HL-60/S4 treated with retinoic acid at 250 ng/mL for 4 days and 3 days (cell line): ENCODE measurements around the gene RYR1.
"Not testable (repeated sequence)": the region's sequence is repeated elsewhere in the genome, so short reads cannot be mapped to it uniquely, and the experiment has no call there.

Source experiments
- in situ Hi-C: fragments of 300-500 bp; cut with MboI; formaldehyde crosslinking; loops from 2 replicates; pipeline ENCODE4 v1.7.0; 2022; ENCODE audit warnings: low sequenced_read_pairs

Gene RYR1

DNA sequence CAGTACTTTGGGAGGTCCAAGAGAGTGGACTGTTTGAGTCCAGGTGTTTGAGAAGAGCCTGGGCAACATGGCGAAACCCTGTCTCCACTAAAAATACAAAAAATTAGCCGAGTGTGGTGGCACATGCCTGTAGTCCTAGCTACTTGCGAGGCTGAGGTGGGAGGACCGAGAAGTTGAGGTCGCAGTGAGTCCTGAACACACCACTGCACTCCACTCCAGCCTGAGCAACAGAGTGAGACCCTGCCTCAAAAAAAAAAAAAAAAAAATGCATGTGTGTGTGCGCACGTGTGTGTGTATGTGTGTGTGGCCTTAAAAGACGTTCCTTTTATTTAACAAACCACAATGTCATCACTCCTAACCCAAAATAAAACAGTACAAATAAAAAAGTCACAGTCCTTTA is 121.7 kb downstream of the RYR1 start:
- in situ Hi-C loops = no loop called here

GRCh38 chr19:38556521-38557174 is 123.2 kb downstream of the RYR1 start:
- in situ Hi-C loops = no loop called here

DNA sequence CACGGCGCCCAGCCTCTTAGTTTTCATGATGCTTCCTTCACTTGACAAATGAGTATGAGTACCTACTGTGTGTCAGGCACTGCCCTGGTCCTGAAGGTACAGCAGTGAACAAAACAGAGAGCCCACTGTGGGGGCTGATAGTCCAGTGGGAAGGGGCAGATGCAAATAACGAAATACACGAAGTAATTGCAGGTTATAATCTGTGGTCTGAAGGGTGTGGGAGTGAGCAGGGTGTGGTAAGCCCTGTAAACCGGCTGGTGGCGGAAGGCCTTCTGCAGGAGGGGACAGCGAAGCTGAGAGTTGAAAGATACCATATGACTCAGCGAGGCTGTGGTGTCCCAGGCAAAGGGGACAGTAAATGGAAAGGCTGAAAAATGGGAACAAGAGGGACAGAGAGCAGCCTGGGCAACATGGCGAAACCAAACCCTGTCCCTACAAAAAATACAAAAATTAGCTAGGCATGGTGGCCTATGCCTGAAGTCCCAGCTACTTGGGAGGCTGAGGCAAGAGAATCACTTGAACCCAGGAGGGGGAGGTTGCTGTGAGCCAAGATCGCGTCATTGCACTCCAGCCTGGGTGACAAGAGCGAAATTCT is 123.8 kb downstream of the RYR1 start:
- in situ Hi-C loops = no loop called here

DNA sequence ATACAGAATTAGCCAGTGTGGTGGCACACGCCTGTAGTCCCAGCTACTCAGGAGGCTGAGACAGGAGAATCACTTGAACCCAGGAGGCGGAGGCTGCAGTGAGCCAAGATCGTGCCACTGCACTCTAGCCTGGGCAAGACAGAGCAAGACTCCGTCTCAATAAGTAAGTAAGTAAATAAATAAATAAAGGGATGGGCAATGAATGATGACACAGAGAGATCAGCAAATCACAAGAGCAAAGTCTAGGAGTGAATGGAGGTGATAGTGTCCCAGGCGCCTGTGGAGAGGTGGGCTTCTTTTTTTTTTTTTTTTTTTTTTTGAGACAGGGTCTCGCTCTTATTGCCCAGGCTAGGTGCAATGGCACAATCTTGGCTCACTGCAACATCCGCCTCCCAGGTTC is 125.4 kb downstream of the RYR1 start:
- in situ Hi-C loops = not testable (repeated sequence)

DNA sequence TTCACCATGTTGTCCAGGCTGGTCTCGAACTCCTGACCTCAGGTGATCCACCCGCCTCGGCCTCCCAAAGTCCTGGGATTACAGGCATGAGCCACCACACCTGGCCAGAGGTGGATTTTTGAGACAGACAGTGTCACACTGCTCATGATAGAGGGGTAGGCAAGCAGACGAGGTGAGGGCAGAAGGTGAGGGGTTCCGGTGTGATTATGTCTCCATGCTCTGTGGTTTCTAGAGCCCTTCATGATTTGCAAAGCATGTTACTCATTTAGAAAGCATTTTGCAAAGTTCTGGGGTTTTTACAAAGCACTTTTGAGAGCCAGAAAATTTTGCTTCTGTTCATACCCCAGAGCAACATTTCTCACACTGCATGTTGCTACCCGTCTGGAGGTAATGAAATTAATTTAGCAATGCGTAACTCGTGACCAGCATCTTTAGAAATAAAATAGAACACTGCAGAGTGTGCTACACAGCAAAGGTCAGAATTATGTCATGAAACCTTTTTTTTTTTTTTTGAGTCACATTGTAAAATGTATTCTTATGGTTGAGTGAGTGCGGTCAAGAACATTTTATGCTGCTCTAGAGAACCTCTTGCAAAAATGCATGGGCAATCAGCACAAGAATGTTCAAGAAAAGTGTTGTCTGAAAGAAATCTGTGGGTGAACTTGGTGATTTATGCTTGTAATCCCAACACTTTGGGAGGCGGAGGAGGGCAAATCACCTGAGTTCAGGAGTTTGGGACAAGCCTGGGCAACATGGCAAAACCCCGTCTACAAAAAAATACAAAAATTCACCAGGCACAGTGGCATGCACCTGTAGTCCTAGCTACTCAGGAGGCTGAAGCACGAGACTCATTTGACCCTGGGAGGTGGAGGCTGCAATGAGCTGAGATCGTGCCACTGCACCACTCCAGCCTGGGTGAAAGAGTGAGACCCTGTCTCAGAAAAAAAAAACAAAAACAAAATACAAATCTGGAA is 126.2 kb downstream of the RYR1 start:
- in situ Hi-C loops = no loop called here

DNA sequence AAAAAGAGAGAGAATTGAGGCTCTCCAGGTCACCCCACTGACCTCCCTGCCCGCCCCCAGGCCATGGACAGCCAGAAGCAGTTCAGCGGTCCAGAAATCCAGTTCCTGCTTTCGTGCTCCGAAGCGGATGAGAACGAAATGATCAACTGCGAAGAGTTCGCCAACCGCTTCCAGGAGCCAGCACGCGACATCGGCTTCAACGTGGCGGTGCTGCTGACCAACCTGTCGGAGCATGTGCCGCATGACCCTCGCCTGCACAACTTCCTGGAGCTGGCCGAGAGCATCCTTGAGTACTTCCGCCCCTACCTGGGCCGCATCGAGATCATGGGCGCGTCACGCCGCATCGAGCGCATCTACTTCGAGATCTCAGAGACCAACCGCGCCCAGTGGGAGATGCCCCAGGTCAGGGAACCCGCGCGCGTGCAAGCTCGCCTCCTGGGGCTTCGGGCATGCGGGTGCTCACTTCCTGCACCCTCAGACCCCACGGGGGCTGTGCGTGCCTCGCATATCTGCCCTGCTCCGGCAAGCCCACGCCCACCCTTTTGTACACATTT is 127.6 kb downstream of the RYR1 start:
- in situ Hi-C loops = no loop called here

DNA sequence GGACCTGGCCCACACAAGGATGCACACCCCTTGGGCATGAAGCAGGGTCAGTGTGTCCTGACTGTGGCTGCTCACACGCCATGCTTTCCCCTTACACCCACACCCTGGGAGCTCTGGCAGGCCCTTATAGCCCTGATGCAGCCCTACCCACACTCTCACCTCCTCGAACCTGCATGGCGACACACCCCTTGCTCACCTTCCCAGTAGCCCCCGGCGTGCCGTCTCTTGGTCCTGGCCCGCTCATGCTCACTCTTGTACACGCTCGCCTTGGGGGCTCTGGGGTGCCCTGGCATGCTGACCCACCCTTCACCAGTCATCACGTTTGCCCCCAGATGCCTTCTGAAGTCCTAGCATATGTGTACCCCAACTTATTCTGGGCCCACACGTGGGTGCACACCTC is 128.2 kb downstream of the RYR1 start:
- in situ Hi-C loops = no loop called here

DNA sequence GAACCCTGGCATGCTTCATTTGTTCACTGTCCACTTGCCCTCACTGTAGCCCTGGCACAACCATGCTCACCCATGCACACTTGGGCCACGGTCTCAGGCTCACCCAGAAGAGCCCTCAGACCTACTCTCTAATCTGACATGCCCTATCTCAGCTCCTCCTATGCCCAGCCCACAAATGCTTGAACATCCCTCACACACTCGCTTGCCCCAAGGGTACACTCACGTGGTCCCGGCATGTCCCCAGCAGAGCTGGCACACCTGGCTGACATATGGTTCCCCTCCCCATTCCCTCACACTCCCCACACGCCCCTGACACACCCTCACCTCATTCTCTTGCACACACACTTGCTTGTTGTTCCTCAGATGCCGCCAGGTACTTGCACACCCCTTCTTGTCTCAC is 128.6 kb downstream of the RYR1 start:
- in situ Hi-C loops = no loop called here

GRCh38 chr19:38563475-38563874 is 130.0 kb downstream of the RYR1 start:
- in situ Hi-C loops = no loop called here

GRCh38 chr19:38564981-38565690 is 131.6 kb downstream of the RYR1 start:
- in situ Hi-C loops = no loop called here

DNA sequence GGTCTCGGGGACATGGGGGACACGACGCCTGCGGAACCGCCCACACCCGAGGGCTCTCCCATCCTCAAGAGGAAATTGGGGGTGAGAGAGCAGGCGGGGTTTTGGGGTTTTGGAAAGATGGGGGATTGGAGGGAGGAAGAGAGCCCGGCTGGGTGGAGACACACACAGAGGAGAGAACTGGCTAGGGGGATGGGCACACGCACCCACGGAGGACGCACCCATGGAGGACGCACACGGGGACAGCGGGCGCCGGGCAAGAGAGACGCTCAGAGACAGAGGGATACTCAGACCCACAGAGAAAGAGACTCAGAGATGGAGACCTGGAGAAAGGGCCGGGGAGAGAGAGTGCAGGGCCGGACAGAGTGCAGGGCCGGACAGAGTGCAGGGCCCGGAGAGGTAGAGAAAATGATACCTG is 132.2 kb downstream of the RYR1 start:
- in situ Hi-C loops = no loop called here

- in situ Hi-C loops = no loop called here
Measured at GRCh38 chr19:38569368-38569983, 136.0 kb downstream of the RYR1 start.

DNA sequence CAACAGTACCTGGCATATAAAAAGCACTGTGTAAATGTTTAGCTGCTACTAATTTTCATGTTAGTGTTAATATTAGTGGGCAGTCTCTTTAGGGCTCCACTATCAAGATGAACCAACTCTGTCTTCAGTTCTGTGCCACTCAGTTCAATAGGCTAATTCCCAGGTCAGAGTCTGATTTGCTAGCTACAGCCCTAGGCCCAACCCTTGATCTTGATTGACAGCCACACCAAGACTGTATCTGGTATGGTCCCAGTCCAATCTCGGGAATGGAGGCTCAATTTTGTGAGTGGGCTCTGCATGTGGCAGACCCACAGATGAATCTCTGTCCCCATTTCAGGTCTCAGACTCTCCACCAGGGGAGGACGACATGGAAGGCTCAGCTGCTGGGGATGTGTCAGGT is 138.2 kb downstream of the RYR1 start:
- in situ Hi-C loops = no loop called here

DNA sequence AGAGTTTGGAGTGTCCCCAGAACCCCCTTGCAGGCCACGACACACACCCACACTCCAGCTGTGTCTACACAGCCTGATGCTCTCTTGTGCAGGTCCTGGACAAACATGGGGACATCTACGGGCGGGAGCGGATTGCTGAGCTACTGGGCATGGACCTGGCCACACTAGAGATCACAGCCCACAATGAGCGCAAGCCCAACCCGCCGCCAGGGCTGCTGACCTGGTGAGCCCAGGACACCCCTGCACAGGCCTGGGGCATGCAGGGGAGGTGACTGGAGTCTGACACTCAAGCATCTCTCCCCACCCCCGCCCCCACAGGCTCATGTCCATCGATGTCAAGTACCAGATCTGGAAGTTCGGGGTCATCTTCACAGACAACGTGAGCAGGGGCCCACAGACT is 144.3 kb downstream of the RYR1 start:
- in situ Hi-C loops = no loop called here

- in situ Hi-C loops = not testable (repeated sequence)
Measured at GRCh38 chr19:38579304-38579703, 145.8 kb downstream of the RYR1 start.

- in situ Hi-C loops = no loop called here
Measured at GRCh38 chr19:38580080-38580479, 146.6 kb downstream of the RYR1 start.

DNA sequence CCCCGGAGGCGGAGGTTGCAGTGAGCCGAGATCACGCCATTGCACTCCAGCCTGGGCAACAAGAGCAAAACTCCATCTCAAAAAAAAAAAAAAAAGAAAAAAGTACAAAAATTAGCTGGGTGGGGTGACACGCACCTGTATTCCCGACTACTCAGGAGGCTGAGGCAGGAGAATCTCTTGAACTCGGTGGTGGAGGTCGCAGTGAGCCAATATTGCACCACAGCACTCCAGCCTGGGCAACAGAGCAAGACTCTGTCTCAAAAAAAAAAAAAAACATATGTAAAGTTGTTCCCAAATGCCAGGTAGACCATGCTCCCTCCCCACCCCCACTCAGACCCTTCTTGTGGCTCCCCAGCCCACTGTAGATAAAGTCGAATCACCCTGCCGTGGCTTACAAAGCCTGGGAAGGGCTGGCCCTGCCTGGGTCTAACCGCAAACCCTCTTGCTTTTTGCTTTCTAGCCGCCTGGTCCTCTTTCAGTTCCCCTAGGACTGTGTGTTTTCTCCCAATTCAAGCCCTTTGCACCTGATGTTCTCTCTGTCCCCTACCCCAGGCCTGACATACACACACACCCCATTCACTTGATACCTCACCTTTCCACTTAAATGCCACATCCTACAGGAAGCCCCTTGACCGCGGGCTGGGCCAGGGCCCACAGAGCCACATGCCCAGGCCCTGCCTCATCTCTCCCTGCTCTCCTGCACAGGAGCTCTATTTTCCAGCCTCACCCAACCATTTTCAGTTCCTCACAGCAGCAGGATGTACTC is 149.9 kb downstream of the RYR1 start:
- in situ Hi-C loops = no loop called here

- in situ Hi-C loops = no loop called here
Measured at GRCh38 chr19:38583985-38584305, 150.5 kb downstream of the RYR1 start.

DNA sequence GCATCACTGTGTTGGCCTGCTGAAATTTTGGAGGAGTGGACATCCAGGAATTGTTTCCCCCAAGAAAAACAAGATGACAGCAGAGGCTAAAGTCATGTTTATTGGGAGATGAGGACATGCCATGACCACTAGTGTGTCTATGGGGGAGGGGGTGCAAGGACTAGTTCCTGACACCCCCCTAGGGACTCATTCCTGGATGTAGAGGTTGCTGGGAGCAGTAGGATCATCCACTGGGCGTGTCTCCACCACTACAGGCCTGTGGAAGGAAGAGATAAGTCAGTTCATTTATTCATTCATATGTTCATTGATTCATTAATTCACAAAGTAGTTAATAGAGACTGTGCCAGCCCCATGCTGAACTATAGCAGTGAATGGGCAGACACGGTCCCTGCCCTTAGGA is 154.1 kb downstream of the RYR1 start:
- in situ Hi-C loops = no loop called here

DNA sequence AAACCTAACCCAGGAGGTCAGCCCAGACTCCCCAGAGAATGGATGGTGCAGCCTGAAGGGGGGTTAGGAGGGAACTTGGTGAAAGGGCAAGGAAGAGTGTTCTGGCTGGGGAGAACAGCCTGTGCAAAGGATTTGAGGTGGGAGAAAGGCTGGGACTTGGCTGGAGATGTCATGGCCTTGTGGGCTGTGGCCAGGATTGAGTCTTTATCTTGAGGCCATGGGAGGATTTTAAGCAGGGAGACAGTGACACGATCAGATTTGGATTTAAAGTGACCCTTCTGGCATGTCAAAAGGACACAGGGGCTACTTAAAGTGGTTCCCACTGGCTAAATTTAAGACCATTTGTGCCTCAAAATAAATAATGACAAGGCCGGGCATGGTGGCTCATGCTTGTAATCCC is 154.6 kb downstream of the RYR1 start:
- in situ Hi-C loops = no loop called here
